HUDEP-2 (cell line): ENCODE results near the gene ARHGEF6.
A peak's percentile ranks its signal among the peaks of the same experiment; 100 is the strongest.
"Not testable (repeated sequence)": the region's sequence is repeated elsewhere in the genome, so short reads cannot be mapped to it uniquely, and the experiment has no call there.

Source experiments
- DNase-seq, 76 experiments: peaks; one replicate each; lab custom pipeline; 2025; ENCODE audit not compliant: unreplicated experiment in 76 of 76; lab: John Stamatoyannopoulos, UW

ARHGEF6 gene

DNA sequence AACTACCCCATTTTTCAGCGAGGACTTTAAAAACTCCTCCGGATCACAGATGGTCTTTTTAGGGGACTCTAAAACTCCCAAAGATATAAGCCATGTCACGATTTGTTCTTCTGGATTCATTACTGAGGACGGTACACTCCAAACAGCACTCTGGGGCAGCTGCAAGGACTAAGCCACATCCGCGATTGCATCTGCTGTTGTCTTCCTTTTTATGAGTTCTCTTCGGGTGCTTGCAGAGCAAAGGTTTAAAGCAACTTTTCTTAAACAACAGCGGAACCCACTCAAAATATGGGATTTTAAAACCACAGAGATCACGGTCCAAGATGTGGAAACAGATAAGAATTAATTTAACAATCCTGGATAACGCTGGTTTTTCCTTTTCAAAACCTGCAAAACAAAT is at the start of gene ARHGEF6:
Gene ARHGEF6, minus strand, starts transcription at position 170 of the 400 bp plus-strand sequence. Its CDS starts 50 bp downstream, at position 120.
- DNase-seq: peak in 4 of 76 experiments; percentile 0 to 8 (median 3)

DNA sequence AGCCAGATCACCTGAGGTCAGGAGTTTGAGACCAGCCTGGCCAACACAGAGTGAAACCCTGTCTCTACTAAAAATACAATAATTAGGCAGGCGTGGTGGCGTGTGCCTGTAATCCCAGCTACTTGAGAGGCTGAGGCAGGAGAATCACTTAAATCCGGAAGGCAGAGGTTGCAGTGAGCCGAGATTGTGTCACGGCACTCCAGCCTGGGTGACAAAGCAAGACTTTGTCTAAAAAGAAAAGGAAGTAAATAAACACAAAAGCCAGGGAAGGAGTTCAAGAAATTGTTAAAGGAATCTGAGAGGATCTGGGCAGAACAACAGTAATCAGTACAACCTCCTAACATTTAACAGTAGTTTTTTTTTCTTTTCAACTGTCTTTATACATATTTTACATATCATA is 48.7 kb upstream of the ARHGEF6 start:
- no peak for DNase-seq

DNA sequence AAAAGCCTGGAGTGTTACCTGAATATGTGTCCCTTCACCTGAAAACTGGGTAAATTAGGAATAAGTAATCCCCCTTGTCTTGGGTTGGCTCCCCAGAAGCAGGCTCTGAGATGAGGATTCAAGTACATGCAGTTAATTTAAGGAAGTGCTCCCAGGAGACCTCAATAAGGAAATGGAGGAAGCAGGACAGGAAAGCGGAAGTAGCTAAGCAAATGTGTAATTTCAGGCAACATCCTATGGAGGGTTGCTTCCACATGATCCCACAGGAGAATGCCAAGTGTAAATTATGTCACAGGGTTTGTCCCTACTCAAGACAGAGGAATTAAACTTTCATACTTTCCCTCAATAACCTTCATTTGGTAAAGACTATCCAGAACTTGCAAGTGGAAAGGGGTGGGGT is 48.1 kb upstream of the ARHGEF6 start:
- no peak for DNase-seq

DNA sequence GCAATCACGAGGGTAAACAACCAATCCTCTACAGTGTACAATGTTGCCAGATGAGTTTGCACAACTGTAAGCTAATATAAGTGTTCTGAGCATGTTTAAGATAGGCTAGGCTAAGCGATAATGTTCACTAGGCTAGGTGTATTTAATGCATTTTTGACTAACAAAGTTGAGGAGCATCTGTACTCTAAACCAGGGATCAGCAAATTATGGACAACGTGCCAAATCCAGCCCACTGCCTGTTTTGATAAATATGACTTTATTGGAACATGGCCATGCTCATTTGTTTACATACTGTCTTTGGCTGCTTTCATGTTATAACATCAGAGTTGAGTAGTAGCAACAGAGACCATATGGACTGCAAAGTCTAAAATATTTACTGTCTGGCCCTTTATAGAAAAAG is 46.3 kb upstream of the ARHGEF6 start:
- no peak for DNase-seq

DNA sequence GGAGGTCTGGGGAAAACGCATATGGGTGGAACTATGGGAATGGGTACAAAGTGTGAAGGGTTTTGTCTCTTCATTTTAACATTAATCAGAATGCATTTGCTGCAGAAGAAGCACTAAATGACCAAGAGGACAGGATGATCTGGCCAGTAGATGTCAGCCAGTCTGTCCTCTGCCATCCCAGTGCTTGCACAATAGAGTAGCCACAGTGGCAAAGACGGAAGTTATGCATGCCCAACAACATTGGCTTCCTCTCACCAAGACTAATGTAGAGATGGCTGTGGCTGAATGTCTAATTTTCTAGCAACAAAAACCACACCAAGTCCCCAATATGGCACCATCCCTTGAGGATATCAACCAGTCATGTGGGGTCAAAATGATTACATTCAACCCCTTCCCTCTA is 45.0 kb upstream of the ARHGEF6 start:
- DNase-seq: no peak

DNA sequence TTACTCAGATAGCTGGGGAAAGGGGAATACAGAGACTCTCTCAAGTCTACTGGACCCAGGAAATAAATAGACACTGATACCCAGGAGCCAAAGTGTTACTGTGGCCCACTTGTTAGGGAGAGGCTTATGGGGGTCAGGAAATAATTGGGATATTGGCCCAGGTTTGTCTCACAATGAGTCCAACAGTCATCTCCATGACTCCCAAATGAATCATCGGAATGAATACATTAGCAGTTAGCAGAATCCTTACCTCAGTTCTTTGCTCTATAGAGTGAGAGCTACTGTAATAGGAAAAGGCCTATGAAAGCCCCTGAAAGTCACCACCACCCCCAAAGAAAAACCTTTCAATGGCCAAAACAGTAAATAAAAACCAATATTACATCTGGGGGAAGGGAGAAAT is 42.4 kb upstream of the ARHGEF6 start:
- DNase-seq: no peak

DNA sequence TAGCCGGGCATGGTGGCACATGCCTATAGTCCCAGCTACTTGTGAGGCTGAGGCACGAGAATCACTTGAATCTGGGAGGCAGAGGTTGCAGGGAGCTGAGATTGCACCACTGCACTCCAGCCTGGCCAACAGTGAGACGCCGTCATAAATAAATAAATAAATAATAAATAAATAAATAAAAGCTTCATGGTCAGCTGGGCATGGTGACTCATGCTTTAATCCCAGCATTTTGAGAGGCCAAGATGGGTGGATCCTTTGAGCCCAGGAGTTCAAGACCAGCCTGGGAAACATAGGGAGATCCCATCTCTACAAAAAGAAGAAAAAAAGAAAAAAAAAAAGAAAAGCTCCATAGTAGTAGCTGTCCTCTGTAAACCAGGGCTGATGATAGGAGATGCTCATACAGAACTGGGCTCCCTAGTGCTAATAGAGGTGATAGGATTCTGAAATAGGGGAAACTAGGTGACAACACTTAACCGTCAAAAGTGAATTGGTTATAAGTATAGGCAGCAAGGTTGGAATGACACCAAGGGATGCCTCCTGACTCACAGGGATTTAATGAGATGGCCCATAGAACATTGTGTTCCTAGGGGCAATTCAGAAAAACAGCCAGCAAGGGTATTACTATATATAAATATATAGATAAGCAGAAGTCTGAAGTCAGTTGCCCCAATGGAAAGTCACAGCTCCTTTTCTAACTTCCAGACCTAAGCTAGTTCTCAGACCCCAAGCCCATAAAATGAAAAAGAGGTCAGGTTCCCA is 41.8 kb upstream of the ARHGEF6 start:
- no peak for DNase-seq

- DNase-seq: not testable (repeated sequence)
These were observed 39.0 kb upstream of the ARHGEF6 start for GRCh38 chrX:136819756-136820155.

DNA sequence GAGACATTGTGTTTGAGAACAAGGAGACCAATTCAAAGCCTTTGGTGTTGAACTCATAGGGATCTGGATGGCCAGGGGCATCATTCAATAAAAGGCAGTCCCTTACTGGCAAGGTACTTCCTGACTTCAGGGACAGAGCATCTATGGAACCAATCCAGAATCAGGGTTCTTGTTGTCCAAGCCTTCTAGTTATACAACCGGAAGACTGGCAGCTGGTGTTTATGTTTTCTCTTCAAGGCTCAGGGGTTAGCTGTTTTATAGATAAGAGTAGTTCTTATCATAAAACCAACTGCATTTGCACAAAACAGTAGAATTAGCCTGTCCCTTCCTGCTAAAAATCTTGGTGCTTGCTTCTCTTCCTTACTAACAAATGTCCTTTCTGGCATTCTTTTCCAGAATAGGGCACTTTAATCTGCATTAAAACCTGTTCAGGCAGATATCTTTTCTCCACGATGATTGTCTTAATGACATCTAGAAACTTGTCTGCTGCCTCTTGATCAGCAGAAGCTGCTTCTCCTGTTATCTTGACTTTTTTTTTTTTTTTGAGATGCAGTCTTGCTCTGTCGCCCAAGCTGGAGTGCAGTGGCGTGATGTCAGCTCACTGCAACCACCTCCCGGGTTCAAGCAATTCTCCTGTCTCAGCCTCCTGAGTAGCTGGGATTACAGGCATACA is 38.4 kb upstream of the ARHGEF6 start:
- DNase-seq: peak in 42 of 76 experiments; percentile 0 to 70 (median 10)

GRCh38 chrX:136816975-136817374 is 36.2 kb upstream of the ARHGEF6 start:
- no peak for DNase-seq

DNA sequence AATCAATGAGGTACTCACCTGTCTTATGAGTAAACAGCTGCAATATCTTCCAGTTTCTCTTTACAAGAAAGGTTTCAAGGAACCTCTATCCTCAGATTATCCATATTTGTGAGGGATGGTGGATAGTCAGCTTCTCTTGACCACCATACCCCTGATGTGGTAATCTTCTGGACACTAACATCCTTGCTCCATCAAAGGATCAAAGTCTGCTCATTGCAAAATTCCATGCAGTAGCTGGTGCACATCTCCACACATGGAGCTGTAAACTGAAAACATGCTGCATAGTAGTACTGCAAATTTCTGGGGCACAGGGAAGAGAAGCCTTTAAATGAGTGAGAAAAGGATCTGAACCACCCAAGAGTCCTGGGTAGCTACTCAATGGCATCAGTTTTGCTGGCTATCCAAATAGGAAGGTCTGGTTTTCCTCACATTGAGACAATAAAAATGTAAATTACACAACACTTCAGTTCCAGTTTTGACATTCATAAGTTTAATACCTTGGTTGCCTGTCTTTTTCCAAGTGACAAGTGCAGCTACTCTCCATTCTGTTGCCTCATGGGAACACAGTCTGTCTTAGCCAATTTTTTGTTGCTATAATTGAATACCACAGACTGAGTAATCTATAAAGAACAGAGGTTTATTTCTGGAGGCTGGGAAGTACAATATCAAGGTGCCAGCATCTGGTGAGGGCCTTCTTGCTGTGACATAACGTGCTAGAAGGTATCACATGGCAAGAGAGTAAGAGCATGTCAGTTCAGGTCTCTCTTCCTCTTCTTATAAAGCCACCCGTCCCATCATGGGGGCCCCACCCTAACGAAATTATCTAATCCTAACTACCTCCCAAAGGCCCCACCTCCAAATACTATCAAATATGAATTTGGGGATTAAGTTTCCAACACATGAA is 34.4 kb upstream of the ARHGEF6 start:
- peak in 22 of 76 experiments; percentile 0 to 47 (median 4) for DNase-seq

- DNase-seq: peak in 1 of 76 experiments; percentile 5
These were observed 31.6 kb upstream of the ARHGEF6 start for GRCh38 chrX:136812286-136812685.

- DNase-seq: peak in 15 of 76 experiments; percentile 0 to 50 (median 6)
These were observed 29.8 kb upstream of the ARHGEF6 start for GRCh38 chrX:136810493-136810892.

DNA sequence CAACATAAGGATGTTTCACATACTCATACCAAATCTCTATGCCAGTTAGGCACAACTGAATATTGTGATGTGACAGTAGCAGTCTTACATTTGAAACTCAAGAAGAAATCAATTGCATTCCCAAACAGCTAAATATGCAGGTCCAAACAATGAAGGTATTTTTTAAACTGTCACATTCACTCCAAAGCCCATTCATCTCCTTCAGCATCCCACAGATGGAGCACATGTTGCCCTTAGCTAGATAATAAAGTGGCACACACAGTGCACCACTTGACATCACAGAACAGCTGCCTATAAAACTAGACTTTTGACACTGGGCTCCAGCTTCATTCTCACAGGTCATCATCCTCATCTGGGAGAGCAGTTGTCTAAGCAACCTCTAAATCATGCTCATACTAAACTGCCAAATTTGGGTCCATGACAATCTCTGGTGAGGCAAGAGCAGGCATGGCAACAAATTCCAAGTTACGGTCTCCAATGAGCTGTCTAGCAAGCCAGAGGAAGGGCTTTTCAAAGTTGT is 26.2 kb upstream of the ARHGEF6 start:
- no peak for DNase-seq

GRCh38 chrX:136802515-136802914 is 21.8 kb upstream of the ARHGEF6 start:
- DNase-seq: no peak

GRCh38 chrX:136797787-136798186 is 17.1 kb upstream of the ARHGEF6 start:
- no peak for DNase-seq

- not testable (repeated sequence) for DNase-seq
These were observed 14.4 kb upstream of the ARHGEF6 start for GRCh38 chrX:136795132-136795531.

GRCh38 chrX:136794660-136795059 is 13.9 kb upstream of the ARHGEF6 start:
- DNase-seq: not testable (repeated sequence)

GRCh38 chrX:136794080-136794479 is 13.3 kb upstream of the ARHGEF6 start:
- DNase-seq: no peak

DNA sequence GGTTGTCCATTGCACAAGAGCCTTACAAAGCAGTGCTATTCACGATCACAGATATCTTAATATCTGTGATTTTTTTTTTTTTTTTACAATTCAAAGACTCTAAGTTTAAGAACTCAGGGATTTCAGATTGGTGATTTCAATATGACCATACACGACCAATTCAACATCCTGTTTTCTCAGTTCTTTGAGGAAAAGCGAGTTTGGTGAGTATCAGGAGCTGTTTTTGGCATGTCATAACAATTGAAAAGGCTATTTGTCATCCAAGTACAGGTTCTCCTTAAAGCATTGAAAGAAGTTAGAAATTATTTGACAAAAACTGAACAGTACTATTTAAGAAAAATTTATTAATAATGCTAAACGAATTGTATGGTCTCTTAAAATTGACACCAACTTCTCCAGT is 9.1 kb upstream of the ARHGEF6 start:
- no peak for DNase-seq

DNA sequence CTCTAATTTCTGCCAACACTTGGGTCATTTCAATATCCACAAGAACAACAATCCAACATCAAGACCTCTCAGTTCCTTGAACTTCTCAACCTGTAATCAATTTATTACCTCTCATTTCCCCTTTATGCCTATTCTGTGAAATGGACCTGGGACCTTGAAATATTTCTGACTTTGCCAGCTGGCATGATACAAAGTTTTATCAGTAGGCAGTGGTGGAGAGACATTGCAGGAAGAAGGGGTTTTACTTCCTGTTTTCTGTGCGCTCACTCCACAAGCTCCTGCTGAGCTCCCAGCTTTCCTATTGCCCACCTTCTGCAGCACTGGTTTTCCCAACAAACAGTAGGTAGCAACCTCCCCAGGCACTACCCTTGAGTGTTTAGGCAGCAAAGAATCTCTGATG is 3.5 kb upstream of the ARHGEF6 start:
- peak in 6 of 76 experiments; percentile 0 to 24 (median 4) for DNase-seq
